GM21526 (cell line): ENCODE data around the gene EIF4E3.

Experiments used
- ATAC-seq: cut with Tn5 transposase; IDR thresholded peaks from one replicate; pipeline ENCODE4 v1.9.1; 2021; ENCODE audit warnings: moderate library complexity; ENCODE audit not compliant: unreplicated experiment, low FRiP score

EIF4E3 gene

GRCh38 chr3:71652781-71653413 is 72.3 kb downstream of the EIF4E3 start:
- no peak for ATAC-seq

- no peak for ATAC-seq
Observed at GRCh38 chr3:71651625-71652024, 73.6 kb downstream of the EIF4E3 start.

GRCh38 chr3:71650372-71650771 is 74.8 kb downstream of the EIF4E3 start:
- no peak for ATAC-seq

DNA sequence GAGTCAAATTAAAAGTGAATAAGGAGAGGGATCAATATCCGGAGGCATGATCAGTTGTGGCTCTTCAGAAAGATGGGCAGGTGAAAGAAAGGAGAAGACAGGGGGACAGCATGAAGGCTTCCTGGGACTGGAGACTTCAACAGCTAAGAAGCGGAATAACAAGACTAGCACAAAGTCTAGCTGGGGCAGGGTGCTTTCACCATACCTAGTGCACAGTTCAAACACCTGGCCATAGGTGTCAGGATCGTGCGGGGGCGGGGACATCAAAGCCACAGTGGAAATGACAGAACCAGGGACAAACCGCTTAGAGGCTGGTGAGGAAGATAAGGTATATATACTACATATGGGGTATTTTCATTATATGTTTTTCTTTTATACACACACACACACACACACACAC is 75.4 kb downstream of the EIF4E3 start:
- no peak for ATAC-seq

DNA sequence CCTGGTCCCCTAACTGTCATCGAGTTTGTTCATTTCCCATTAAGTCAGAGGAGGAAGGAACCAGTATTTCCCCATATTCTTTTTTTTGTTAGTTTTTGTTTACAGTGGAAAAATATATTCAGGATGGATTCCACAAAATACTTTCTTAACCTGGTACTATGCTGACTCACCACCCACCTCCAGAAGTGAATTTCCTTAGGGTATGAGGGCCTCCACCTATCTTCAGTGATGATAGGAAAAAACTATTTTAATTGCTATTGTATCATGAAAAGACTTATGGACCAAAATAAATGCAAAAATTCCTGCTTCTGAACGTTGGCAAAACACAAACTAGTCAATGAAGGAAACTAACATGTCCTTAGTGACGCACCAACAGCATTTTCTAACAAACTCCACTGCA is 77.5 kb downstream of the EIF4E3 start:
- ATAC-seq, result no peak

GRCh38 chr3:71646971-71647370 is 78.2 kb downstream of the EIF4E3 start:
- no peak for ATAC-seq

- no peak for ATAC-seq
Observed at GRCh38 chr3:71645140-71645539, 80.1 kb downstream of the EIF4E3 start.

- ATAC-seq, result no peak
Observed at GRCh38 chr3:71641674-71642073, 83.5 kb downstream of the EIF4E3 start.

GRCh38 chr3:71640331-71640983 is 84.7 kb downstream of the EIF4E3 start:
- no peak for ATAC-seq

GRCh38 chr3:71636482-71636881 is 88.7 kb downstream of the EIF4E3 start:
- ATAC-seq, result no peak

- no peak for ATAC-seq
Observed at GRCh38 chr3:71636001-71636400, 89.2 kb downstream of the EIF4E3 start.

GRCh38 chr3:71634671-71635070 is 90.5 kb downstream of the EIF4E3 start:
- no peak for ATAC-seq

DNA sequence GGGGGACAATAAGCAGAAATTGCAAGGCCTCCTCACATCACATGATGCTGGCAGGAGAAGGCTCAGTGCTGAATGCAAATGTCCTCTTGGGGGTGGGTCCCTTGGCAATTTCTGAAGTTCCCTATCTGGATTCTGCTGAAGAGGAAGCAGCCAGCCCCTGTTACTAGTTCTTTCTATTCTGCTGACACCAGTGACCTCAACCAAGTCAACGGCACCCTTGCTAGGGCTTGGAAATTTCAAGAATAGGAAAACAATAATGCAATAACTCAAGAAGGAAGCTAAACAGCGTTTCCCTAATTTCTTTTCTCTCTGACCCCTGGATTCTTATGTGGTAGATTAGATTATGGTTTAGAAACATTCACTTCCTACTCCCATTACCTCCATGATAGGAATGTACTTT is 95.5 kb downstream of the EIF4E3 start:
- no peak for ATAC-seq

DNA sequence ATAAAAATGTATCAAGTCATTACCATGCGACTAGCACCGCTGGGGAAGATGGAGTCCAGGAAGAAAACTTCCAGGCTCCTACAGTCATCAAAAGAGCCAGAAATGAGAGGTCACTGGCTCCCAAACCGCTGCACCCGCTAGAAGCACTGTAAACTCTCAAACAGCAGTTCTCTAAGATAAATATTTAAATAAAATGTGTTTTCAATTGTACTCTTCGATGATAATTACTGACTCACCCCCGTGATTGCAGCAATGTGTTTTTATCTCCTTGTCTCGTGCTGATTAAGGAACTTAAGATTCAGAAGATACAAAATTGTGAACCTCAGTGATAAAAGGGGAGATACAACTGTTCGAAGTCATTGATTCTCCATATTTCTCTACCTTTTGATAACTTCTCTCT is 95.9 kb downstream of the EIF4E3 start:
- no peak for ATAC-seq

GRCh38 chr3:71628522-71628921 is 96.7 kb downstream of the EIF4E3 start:
- no peak for ATAC-seq

DNA sequence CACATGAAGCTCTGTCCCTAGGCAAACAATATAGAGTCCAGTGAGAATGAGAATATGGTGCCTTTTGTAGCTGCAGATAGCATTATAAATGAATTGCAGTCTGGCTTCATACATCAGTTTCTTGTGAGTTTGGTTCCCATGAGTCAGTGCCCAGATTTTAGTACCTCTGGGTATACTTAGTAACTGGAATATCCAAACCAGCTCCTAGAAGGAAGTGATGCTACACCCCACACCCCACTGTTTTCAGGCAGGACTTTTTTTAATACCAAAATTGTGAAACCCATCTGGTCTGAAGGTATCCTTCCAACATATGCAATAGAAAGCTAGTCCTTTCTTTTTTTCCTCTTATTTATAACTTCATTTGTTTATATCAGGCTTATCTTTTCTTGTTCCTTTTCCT is 99.5 kb downstream of the EIF4E3 start:
- no peak for ATAC-seq
